Measurements from ENCODE around the gene SLC6A18.

The SLC6A18 gene

GRCh38 chr5:1203968-1204692 is 21.1 kb upstream of the SLC6A18 start:
- no peak for DNase-seq

GRCh38 chr5:1204693-1205242 is 20.4 kb upstream of the SLC6A18 start:
- no peak for DNase-seq

GRCh38 chr5:1205255-1206180 is 19.7 kb upstream of the SLC6A18 start:
- DNase-seq = no peak

DNA sequence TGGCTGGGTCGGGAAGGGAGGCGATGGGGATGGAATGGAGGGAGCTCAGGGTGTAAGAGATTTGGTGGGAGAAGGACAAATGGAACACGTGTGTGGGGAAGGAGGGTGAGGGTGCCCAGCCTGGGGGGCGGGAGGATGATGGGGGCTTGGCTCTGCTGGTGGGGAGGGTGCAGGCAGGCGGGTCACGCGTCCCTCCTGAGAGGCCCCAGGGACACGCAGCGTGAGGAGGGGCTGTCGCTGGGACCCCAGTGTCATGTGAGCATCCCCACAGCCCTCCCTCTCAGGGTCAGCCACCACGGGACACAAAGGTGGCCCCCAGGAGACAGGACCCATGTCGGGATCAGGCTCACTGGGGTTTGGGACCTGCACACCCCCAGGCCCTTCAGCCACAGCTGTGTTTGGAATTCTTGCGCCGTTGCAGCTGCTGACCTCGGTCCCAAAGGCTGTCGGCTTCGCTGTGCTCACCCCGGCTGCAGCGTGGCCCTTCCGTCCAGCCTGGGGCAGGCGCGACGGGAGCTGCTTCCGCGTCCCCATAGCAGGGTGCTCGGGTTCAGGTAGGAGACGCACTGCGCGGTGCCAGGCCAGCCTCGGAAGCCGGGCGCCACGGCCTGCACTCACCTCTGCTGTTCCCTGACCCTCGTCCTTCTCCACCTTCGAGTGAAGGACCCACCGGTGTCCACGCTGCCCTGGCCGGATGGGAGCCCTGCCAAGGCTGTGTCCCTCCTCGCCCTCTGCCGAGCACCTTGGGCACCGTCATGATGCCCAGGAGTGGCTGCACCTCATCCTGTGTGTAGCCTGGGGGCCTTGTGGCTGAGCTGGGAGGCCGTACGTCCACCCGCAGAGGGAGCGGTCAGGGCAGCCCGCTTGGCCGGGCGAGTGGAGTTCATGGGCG is 18.4 kb upstream of the SLC6A18 start:
- no peak for DNase-seq

GRCh38 chr5:1207555-1207954 is 17.6 kb upstream of the SLC6A18 start:
- no peak for DNase-seq

GRCh38 chr5:1208221-1208742 is 16.9 kb upstream of the SLC6A18 start:
- DNase-seq = no peak

GRCh38 chr5:1208743-1209488 is 16.3 kb upstream of the SLC6A18 start:
- DNase-seq = no peak

- DNase-seq = no peak
Observed at GRCh38 chr5:1209489-1209852, 15.7 kb upstream of the SLC6A18 start.

DNA sequence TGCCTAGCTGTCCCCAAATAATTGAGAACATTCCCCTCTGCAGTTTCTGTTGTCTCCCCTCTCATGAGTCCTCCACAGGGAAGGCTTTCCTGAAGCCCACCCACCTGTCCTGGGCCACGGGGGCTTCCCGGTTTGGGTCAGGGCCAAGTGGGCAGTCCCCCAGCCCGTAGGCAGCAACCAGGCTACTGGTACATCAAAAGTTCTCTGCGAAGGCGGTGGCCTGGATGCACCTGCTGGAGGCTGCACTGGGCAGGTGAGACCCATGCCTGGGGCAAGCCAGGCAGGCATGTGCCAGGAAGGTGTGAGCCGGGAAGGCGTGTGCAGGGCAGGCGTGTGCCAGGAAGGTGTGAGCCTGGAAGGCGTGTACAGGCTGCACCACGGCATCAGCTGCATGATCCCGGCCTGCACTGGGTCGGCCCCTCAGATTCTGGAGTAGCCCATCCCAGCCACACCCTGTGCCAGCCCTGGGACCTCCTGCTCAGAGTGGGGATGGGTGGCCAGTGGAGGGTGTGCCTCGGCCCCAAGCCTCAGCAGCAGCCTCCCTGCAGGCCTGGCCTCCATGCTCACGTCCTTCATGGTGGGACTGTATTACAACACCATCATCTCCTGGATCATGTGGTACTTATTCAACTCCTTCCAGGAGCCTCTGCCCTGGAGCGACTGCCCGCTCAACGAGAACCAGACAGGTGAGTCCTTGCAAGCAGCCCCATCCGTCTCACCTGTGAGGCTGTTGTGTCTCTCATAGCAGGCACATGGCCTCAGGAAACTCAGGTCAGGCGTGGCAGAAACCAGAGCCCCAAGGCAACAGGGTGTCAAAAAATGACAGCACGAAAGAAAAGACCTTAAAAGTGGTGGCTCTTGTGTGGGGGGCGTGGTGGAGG is 15.0 kb upstream of the SLC6A18 start:
- no peak for DNase-seq

GRCh38 chr5:1210832-1211251 is 14.3 kb upstream of the SLC6A18 start:
- DNase-seq = no peak

GRCh38 chr5:1211701-1212100 is 13.5 kb upstream of the SLC6A18 start:
- no peak for DNase-seq

- DNase-seq = no peak
Observed at GRCh38 chr5:1212271-1212670, 12.9 kb upstream of the SLC6A18 start.

- DNase-seq = no peak
Observed at GRCh38 chr5:1212881-1213280, 12.3 kb upstream of the SLC6A18 start.

DNA sequence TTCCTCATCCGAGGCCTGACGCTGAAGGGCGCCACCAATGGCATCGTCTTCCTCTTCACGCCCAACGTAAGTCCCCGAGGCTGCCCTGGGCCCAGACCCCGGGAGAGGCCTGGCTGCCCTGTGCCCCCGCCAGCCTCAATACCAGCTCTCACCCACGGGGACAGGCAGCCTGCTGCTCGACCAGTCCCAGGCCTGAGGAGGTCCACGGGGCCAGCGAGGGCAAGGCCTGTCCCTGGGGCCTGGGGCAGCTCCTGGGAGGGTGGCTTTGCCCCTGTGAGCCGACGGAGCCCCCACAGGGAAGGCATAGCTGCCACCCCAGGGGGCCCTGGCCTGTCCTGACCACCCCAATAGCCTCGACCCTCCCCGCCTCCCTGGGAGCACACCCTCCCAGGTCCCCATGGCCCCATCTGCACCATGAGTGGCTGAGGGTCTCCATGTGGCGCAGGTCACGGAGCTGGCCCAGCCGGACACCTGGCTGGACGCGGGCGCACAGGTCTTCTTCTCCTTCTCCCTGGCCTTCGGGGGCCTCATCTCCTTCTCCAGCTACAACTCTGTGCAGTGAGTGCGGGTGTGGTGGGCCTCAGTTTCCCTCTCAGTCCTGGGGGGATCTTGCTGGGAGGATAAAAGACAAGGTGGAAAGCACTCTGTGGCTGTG is 11.5 kb upstream of the SLC6A18 start:
- DNase-seq = no peak

DNA sequence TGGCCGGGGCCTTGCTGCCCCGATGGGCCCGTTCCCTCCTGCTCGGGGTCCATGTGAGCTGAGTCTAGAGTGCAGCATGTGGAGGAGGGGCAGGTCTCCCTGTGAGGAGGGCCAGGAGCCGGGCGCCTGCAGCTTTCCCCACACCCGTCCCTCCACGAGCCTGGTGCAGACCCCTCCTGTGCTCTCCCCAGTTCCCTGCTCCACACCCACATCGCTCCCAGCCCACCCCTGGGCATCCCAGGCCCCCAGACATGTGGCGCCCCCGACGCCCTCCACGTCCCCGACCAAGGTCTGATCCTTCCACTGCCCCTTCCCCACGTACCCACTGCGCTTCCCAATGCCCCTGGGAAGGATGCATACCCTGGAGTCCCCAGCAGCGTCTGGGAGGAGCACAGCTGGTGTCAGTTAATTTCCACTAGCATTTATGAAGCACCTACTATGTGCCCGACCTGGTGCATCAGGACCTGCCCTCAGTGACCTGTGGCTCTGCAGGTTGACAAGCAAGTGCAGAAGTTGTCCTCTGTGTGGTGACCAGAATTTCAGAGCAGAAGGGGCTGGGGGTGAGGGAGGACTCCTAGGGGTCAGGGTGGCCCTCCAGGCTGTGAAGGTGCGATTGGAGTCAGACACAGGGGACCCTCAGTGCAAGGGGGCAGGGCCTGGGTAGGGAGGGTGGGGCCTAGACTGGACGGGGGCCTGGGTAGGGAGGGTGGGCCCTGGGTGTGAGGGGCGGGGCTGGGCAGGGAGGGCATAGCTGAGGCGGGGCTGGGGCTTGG is 10.8 kb upstream of the SLC6A18 start:
- DNase-seq = no peak

DNA sequence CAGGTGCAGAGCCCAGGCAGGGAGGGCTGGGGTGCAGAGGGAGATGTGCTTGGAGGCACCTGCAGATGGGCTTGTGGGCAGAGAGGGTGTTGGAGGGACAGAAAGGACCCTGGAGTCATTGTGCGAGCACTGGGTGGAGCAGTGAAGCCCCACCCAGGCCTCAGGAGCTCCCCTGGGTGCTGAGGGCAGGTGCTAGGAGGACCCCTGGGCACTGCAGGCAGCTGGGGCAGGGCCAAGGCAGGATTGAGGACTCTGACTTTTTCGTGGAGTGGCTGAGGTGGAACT is 10.3 kb upstream of the SLC6A18 start:
- no peak for DNase-seq

DNA sequence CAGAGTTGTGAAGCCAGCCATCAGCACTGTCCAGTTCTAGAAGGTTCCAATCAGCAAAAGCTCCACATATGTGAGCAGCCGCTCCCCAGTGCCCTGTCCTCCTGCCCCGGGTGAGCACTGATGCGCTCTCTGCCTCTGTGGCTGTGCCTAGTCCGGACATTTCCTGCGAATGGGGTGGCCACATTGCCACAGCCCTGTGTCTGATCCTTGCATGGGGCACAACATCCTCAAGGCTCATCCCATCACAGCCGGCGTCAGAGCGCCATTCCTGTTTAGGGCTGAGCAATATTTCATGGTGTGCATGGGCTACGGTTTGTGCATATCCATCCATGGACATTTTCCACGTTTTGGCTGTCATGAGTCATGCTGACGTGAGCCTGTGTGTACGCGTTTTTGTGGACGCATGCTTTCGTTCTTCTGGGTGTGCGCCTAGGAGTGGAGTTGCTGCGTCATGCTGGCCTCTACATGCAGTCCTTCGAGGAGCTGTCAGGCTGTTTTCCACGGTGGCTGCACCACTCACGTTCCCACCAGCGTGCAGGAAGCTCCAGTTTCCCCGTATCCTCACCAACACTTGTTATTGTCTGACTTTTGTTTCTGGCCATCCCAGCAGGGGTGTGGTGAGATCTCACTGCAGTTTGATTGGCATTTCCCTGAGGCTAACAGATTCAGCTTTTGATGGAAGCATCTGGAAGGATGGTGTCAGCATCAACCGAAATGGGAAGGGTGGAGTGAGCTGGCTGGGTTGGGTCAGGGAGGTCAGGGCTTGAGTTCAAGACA is 9.7 kb upstream of the SLC6A18 start:
- DNase-seq = no peak

DNA sequence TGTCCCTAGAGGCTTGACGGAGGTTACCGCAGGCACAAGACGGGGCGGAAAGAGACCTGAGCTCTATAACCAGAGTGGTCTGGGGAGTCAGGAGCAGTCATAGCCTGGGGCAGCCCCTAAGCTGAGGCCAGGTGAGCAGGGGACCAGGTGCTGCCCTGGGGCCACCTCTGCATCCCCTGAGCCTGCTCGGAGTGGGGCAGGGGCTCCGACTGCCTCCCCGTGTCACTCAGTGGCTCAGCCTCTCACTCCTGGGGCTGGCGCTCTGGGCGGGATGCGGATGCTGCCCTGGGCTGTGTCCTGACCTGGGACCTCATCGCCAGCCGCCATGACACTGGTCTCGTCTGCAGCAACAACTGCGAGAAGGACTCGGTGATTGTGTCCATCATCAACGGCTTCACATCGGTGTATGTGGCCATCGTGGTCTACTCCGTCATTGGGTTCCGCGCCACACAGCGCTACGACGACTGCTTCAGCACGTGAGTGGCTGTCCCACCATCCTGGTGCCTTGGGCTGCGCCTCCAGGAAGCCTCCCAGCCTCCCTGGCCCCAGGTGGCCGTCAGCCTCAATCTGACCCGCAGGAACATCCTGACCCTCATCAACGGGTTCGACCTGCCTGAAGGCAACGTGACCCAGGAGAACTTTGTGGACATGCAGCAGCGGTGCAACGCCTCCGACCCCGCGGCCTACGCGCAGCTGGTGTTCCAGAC is 8.8 kb upstream of the SLC6A18 start:
- no peak for DNase-seq
